ENCODE results near the gene RELN. TPM values are rescaled to one million over a fixed set of nuclear protein-coding genes. Genes with fewer than 3 reads are reported as not detected.

The RELN gene
- polyA plus RNA-seq, 1 donor (not counting 4 experiments of a cell fraction or from before 2014, with no cell fraction given) = not detected

GRCh38 chr7:103598326-103598905 is 391.0 kb downstream of the RELN start:
- dilution Hi-C loops (cut with MboI; ENCODE audit: extremely low pct_ligation_motif_present, low sequenced_read_pairs) = no loop called here
- no peak for DNase-seq (ENCODE audit: low read depth, low spot score)
- Histone ChIP-seq H4K20me1 (ENCODE audit: control insufficient read depth, extremely low read depth, insufficient read depth, low read length) (no peaks in the 10 kb centered on the region), H3K4me1 (ENCODE audit: control insufficient read depth, extremely low read depth, insufficient read depth, low read length) (no peaks in the 10 kb centered on the region), H3K79me2 (ENCODE audit: control insufficient read depth, insufficient read depth, low read length) (no peaks in the 10 kb centered on the region), H3K9me3 (ENCODE audit: control insufficient read depth, low read depth, low read length) (no peaks in the 10 kb centered on the region), H3K9ac (ENCODE audit: control insufficient read depth, extremely low read depth, insufficient read depth, low read length) (no peak overlapping the region), H2AFZ (ENCODE audit: control insufficient read depth, low read length) (no peak overlapping the region), H3K27me3 (ENCODE audit: control insufficient read depth, extremely low read depth, insufficient read depth, low read length) (no peaks in the 10 kb centered on the region), H3K4me2 (ENCODE audit: control insufficient read depth, extremely low read depth, insufficient read depth, low read depth, low read length) (no peak overlapping the region), H3K27ac (ENCODE audit: control insufficient read depth, insufficient read depth, low read length) (no peak overlapping the region), H3K9me1 (ENCODE audit: control insufficient read depth, extremely low read depth, insufficient read depth, low read length) (no peaks in the 10 kb centered on the region), H3K36me3 (ENCODE audit: control insufficient read depth in 2 of 2, extremely low read depth in 1 of 2, insufficient read depth in 2 of 2, low read length in 2 of 2) (no peaks in the 10 kb centered on the region), H3K4me3 (ENCODE audit: control insufficient read depth in 2 of 3, extremely low read depth in 1 of 3, insufficient read depth in 2 of 3, low read depth in 1 of 3, low read length in 3 of 3) (no peak overlapping the region)
- FAIRE-seq = no peak
- TF ChIP-seq EZH2 (IDR thresholded peaks at IDR 0.05; ENCODE audit: low read length) = no peak
- TF ChIP-seq, protein P1, sequence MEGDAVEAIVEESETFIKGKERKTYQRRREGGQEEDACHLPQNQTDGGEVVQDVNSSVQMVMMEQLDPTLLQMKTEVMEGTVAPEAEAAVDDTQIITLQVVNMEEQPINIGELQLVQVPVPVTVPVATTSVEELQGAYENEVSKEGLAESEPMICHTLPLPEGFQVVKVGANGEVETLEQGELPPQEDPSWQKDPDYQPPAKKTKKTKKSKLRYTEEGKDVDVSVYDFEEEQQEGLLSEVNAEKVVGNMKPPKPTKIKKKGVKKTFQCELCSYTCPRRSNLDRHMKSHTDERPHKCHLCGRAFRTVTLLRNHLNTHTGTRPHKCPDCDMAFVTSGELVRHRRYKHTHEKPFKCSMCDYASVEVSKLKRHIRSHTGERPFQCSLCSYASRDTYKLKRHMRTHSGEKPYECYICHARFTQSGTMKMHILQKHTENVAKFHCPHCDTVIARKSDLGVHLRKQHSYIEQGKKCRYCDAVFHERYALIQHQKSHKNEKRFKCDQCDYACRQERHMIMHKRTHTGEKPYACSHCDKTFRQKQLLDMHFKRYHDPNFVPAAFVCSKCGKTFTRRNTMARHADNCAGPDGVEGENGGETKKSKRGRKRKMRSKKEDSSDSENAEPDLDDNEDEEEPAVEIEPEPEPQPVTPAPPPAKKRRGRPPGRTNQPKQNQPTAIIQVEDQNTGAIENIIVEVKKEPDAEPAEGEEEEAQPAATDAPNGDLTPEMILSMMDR (optimal IDR thresholded peaks at IDR 0.05 in 1 of 3, IDR thresholded peaks at IDR 0.05 in 1 of 3, conservative IDR thresholded peaks at IDR 0.05 in 1 of 3; ENCODE audit: extremely low read depth in 1 of 3, insufficient read depth in 2 of 3, low read length in 3 of 3) = no peak

DNA sequence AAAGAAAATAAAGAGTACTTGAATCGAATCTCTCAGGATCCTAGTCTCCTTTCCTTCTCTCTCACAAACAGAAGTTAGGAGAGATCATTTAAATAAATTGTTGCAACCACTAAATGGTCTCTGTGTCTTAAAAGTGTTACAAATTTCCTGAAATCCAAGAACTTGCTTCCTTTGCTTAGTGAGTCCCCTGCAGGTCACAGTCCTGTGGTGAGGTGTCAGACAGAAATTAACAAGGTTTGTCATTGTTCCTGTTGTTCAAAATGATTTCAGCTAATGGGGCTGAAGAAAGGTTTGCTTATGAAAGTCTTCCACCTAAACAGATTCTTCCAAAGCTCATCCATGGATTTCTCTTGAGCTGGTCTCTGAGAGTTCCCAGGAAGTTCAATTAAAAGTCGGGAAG is 391.9 kb downstream of the RELN start:
- dilution Hi-C loops (cut with MboI; ENCODE audit: extremely low pct_ligation_motif_present, low sequenced_read_pairs) = no loop called here
- no peaks in the 10 kb centered on the region for H3K79me2 ChIP-seq (ENCODE audit: control insufficient read depth, insufficient read depth, low read length)
- H3K4me1 ChIP-seq (ENCODE audit: control insufficient read depth, extremely low read depth, insufficient read depth, low read length) = no peaks in the 10 kb centered on the region
- H3K9me3 ChIP-seq (ENCODE audit: control insufficient read depth, low read depth, low read length) = no peaks in the 10 kb centered on the region
- DNase-seq (ENCODE audit: low read depth, low spot score) (no peak), FAIRE-seq (no peak)
- H3K36me3 ChIP-seq (ENCODE audit: control insufficient read depth in 2 of 2, extremely low read depth in 1 of 2, insufficient read depth in 2 of 2, low read length in 2 of 2) = no peaks in the 10 kb centered on the region
- no peak overlapping the region for H3K9ac ChIP-seq (ENCODE audit: control insufficient read depth, extremely low read depth, insufficient read depth, low read length)
- H2AFZ ChIP-seq (ENCODE audit: control insufficient read depth, low read length) = no peak overlapping the region
- H3K27ac ChIP-seq (ENCODE audit: control insufficient read depth, insufficient read depth, low read length) = no peak overlapping the region
- TF ChIP-seq EZH2 (IDR thresholded peaks at IDR 0.05; ENCODE audit: low read length) = no peak
- TF ChIP-seq, protein P1 (optimal IDR thresholded peaks at IDR 0.05 in 1 of 3, IDR thresholded peaks at IDR 0.05 in 1 of 3, conservative IDR thresholded peaks at IDR 0.05 in 1 of 3; ENCODE audit: extremely low read depth in 1 of 3, insufficient read depth in 2 of 3, low read length in 3 of 3) = no peak
- no peaks in the 10 kb centered on the region for H3K9me1 ChIP-seq (ENCODE audit: control insufficient read depth, extremely low read depth, insufficient read depth, low read length)
- H4K20me1 ChIP-seq (ENCODE audit: control insufficient read depth, extremely low read depth, insufficient read depth, low read length) = no peaks in the 10 kb centered on the region
- no peak overlapping the region for H3K4me2 ChIP-seq (ENCODE audit: control insufficient read depth, extremely low read depth, insufficient read depth, low read depth, low read length)
- H3K4me3 ChIP-seq (ENCODE audit: control insufficient read depth in 2 of 3, extremely low read depth in 1 of 3, insufficient read depth in 2 of 3, low read depth in 1 of 3, low read length in 3 of 3) = no peak overlapping the region
- H3K27me3 ChIP-seq (ENCODE audit: control insufficient read depth, extremely low read depth, insufficient read depth, low read length) = no peaks in the 10 kb centered on the region

Data from keratinocyte (primary cell).